Ovary (tissue), 9 donors: Measurements from ENCODE around the gene ABCA4. TPM values are rescaled to one million over a fixed set of nuclear protein-coding genes. Genes with fewer than 3 reads are reported as not detected.

Source experiments
- DNase-seq, 5 donors: peaks; one replicate each; pipeline ENCODE4 v3.0.0-alpha.2; 2019 to 2020
- H3K27ac ChIP-seq, 2 donors: fragments of 200-600 bp; one replicate each; pipeline versions ENCODE4 v1.5.1 to v1.8.0; 2019 to 2022
- H3K27me3 ChIP-seq: fragments of 200-600 bp; one replicate; pipeline ENCODE4 v1.8.0; 2022
- H3K36me3 ChIP-seq: fragments of 200-600 bp; sonication (generic); one replicate; pipeline ENCODE4 v1.5.1; 2019
- H3K4me1 ChIP-seq: one replicate; pipeline ENCODE4 v1.8.1; 2013; ENCODE audit warnings: mild to moderate bottlenecking, moderate library complexity; ENCODE audit not compliant: insufficient read depth
- H3K4me3 ChIP-seq: fragments of 200-600 bp; sonication (generic); one replicate; pipeline ENCODE4 v1.5.1; 2017
- H3K9me3 ChIP-seq, 2 donors: fragments of 200-600 bp in 1 of 2; sonication (generic) in 1 of 2; one replicate each; pipeline versions ENCODE4 v1.5.1 to v1.8.1; 2013 to 2019; ENCODE audit warnings: mild to moderate bottlenecking in 1 of 2, moderate library complexity in 1 of 2
- CTCF ChIP-seq, 3 donors: fragments of 450-650 bp in 2 of 3; fragments of 200-600 bp in 1 of 3; IDR thresholded peaks; one replicate each; pipeline versions ENCODE4 v1.5.1 to v1.8.0; 2016 to 2022; ENCODE audit warnings: antibody characterized with exemption in 3 of 3, mild to moderate bottlenecking in 1 of 3
- EP300 ChIP-seq: sonication (generic); formaldehyde crosslinking; IDR thresholded peaks from one replicate; pipeline ENCODE4 v1.6.1; 2017; ENCODE audit warnings: antibody characterized with exemption
- POLR2A ChIP-seq: fragments of 450-650 bp; IDR thresholded peaks from one replicate; pipeline ENCODE4 v1.6.1; 2017; ENCODE audit warnings: antibody characterized with exemption, mild to moderate bottlenecking, moderate library complexity
- WGBS, 3 donors: extraction: QIAGEN DNeasy Blood & Tissue Kit in 1 of 3; methylation state at CpG; one replicate each; pipeline versions ENCODE4 v1.1.5 to v1.1.7; 2013 to 2017; 5-methylcytosine and 5-hydroxymethylcytosine counted together
- intact Hi-C, 4 donors: fragments of 100-400 bp; cut with DNase I; formaldehyde crosslinking; loops; one replicate each; pipeline versions ENCODE4 v1.11.0 to v1.15.1; 2022 to 2023
- polyA plus RNA-seq, 2 donors: library from polyadenylated mRNA; stranded (reverse); fragments of 200-250 nt in 1 of 2; fragments of 350-450 nt in 1 of 2; fragmentation: Illumina TruSeq in 1 of 2; extraction: RNeasy Lipid Tissue Mini Kit (QIAGEN cat#74804) in 1 of 2; gene quantifications; one replicate each; pipeline ENCODE4 v1.2.3, GENCODE V29; 2013 to 2014
- total RNA-seq, 7 donors: library from RNA; depleted of rRNA in 2 of 7; stranded (reverse); fragments of >200 nt in 2 of 7; fragmentation: NEBNext Ultra II Directional in 3 of 7; extraction: Animal tissue kit (Norgen Biotek cat#: 25700) in 3 of 7; gene quantifications; one replicate each; pipeline versions ENCODE4 v1.1.0 to v1.2.4, GENCODE V29; 2016 to 2023
- donor health status: DM: no; HTN: no; CAD: no; lungs with moderate emphysema.
- donor health status: DM: no; HTN: no; CAD: no.
- donor health status: Bipolar disorder and iron deficiency.
- donor health status: DM: yes; HTN: yes; CAD: no.
- donor health status: DM: no; HTN: no; CAD: no.
- donor health status: DM: yes; HTN: yes; CAD: no.

The ABCA4 gene
- total and polyA plus RNA-seq, 9 donors, result 0.12 to 3.1 (median 0.35) TPM

- Histone ChIP-seq H3K36me3 (no peaks in the 10 kb centered on the region), H3K9me3 (no peaks in the 10 kb centered on the region), H3K27me3 (no peaks in the 10 kb centered on the region), H3K4me3 (no peak overlapping the region), H3K4me1 (peaks cover 2% of the 10 kb centered on the region), H3K27ac (no peak overlapping the region)
- TF ChIP-seq POLR2A (no peak), EP300 (no peak), CTCF (IDR thresholded peaks at IDR 0.05) (no peak)
- DNase-seq, result no peak
- intact Hi-C loops, result no loop called here
- WGBS, 3 donors, result 62 to 75% (median 65%) methylated on average over 9 of the region's 9 CpGs
Measured at GRCh38 chr1:94037392-94038229, 83.3 kb downstream of the ABCA4 start.

GRCh38 chr1:94036730-94037129 is 84.2 kb downstream of the ABCA4 start:
- intact Hi-C loops, result no loop called here
- DNase-seq, result no peak
- Histone ChIP-seq H3K4me1 (peaks cover 2% of the 10 kb centered on the region), H3K27ac (no peak overlapping the region), H3K9me3 (no peaks in the 10 kb centered on the region), H3K36me3 (no peaks in the 10 kb centered on the region), H3K4me3 (no peak overlapping the region), H3K27me3 (no peaks in the 10 kb centered on the region)
- 10 to 20% (median 13%) methylated on average over 6 of the region's 6 CpGs for WGBS, 3 donors
- TF ChIP-seq POLR2A (no peak), EP300 (no peak), CTCF (IDR thresholded peaks at IDR 0.05) (no peak)

DNA sequence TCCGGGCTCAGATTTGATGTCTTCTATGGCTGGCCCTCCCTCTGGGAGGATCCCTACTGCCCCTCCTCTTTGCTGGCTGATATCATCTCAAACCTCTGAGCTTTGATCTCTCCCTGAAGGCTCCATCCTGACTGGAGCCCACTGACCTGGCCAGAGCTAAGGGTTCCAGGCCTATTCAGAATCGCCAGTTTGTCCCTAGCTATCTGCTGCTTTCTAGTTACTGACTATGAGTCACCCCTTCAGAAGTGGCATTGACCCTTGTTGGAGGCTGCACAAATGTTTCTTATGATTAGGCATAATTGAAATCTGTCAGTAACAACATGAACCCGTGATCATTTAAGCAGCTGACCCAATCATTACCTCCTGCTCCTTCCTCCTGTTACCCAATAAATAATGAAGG is 87.1 kb downstream of the ABCA4 start:
- TF ChIP-seq EP300 (no peak), CTCF (IDR thresholded peaks at IDR 0.05) (no peak), POLR2A (no peak)
- Histone ChIP-seq H3K27ac (no peak overlapping the region), H3K4me1 (peaks cover 2% of the 10 kb centered on the region), H3K4me3 (no peak overlapping the region), H3K27me3 (no peaks in the 10 kb centered on the region), H3K9me3 (no peaks in the 10 kb centered on the region), H3K36me3 (no peaks in the 10 kb centered on the region)
- intact Hi-C loops, result no loop called here
- no peak for DNase-seq
- whole genome bisulfite sequencing, 3 donors, result 69 to 93% (median 84%) methylated on average over 3 of the region's 3 CpGs

DNA sequence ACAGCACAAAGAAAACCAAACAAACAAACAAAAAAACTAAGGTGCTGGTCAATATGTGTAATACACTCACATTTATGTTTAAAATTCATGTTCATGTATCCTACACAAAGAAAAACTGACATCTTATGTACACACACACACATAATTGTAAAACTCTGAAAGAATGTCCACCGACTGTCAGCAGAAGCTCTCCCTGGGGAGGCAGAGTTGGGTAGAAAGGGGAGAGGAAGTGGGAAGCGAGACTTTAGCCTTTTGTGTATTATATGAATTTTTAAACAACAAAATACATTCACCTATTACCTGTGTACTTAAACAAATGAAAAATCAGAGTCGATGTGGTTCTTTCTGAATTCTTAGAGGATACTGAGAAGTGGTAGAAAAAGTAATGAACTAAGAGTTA is 88.3 kb downstream of the ABCA4 start:
- TF ChIP-seq EP300, result no peak
- TF ChIP-seq POLR2A, result no peak
- no peak for TF ChIP-seq CTCF (IDR thresholded peaks at IDR 0.05)

More for the DNA sequence above, 88.3 kb downstream of the ABCA4 start:
- DNase-seq, result no peak
- Histone ChIP-seq H3K27ac (no peak overlapping the region), H3K4me3 (no peak overlapping the region), H3K9me3 (no peaks in the 10 kb centered on the region), H3K36me3 (no peaks in the 10 kb centered on the region), H3K27me3 (no peaks in the 10 kb centered on the region), H3K4me1 (peaks cover 2% of the 10 kb centered on the region)
- intact Hi-C loops, result no loop called here
- WGBS, 3 donors, result 86 to 88% (median 88%) methylated on average over 3 of the region's 3 CpGs
